ENCODE results near the gene ODAD2.

The ODAD2 gene

DNA sequence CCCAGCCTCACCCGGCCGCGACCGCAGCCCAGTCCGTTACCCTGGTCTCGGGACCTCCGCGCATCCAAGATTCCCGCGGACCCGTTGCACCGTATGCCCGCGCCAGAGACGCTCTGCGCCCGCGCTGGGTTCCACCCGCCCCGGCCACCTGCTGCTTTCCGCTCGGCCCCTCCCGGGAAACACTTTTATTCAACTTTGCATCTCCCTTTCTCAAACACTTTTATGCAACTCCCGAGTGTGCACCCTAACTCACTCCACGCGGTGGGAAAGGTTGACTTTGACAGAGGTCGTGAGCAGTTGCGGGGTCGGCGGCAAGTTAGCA is at the start of gene ODAD2:
ODAD2 (minus strand) TSS at position 126 of the 322 bp plus-strand sequence. CDS start 3,937 bp downstream, outside the sequence.
- no peak for TF ChIP-seq CTCF (conservative IDR thresholded peaks at IDR 0.05; ENCODE audit: low read length)
- peak within 1 kb of the TSS; percentile 68 for H3K4me3 ChIP-seq (ENCODE audit: low read length)
- DNase-seq (ENCODE audit: low read depth) = no peak

DNA sequence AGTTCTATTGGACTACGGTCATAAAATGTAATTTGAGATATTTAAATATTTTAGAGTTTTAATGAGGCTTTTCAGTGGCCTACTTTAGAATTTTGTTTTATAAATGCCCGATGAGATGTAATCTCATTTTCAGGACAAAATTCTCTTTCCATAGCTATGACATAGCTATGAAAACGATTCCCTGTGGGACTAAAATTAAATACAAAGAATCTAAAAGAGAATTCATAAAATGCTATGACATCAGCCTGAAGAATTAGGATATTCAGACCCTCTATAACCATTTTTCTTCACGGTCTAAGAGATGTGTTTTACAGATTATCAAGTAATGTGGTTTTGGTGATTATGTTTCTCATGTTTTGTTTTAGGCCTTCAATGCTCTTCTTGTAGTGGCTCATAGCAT is 48.2 kb upstream of the ODAD2 start:
- no peak overlapping the region for H3K4me3 ChIP-seq (ENCODE audit: low read length)
- peak; percentile 9 for DNase-seq (ENCODE audit: low read depth)
- no peak for TF ChIP-seq CTCF (conservative IDR thresholded peaks at IDR 0.05; ENCODE audit: low read length)

GRCh38 chr10:28046579-28046978 is 47.7 kb upstream of the ODAD2 start:
- no peak for DNase-seq (ENCODE audit: low read depth)
- H3K4me3 ChIP-seq (ENCODE audit: low read length) = no peak overlapping the region
- no peak for TF ChIP-seq CTCF (conservative IDR thresholded peaks at IDR 0.05; ENCODE audit: low read length)

- no peak for DNase-seq (ENCODE audit: low read depth)
- H3K4me3 ChIP-seq (ENCODE audit: low read length) = no peak overlapping the region
- TF ChIP-seq CTCF (conservative IDR thresholded peaks at IDR 0.05; ENCODE audit: low read length) = no peak
Measured at GRCh38 chr10:28043941-28044340, 45.1 kb upstream of the ODAD2 start.

DNA sequence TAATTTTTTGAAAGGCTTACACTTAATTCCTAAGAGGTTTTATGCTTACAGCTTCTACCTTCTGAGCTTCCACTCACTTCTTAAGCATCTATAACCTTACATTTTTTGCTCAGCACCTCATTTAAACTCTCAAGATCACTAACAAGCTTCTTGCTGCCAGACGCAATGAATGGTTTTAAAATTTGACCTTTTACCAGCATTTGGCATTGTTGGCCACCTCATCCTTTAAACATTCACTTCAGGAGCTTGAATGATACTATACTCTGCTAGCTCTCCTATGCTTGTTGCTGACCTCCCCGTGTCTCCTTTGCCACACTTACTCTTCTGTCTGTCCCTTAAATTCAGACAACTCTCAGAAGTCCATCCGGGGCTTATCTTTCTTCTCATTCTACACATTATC is 37.7 kb upstream of the ODAD2 start:
- TF ChIP-seq CTCF (conservative IDR thresholded peaks at IDR 0.05; ENCODE audit: low read length) = no peak
- DNase-seq (ENCODE audit: low read depth) = peak; percentile 49

GRCh38 chr10:28020993-28021982 is 22.4 kb upstream of the ODAD2 start:
- no peak for TF ChIP-seq CTCF (conservative IDR thresholded peaks at IDR 0.05; ENCODE audit: low read length)
- no peak for DNase-seq (ENCODE audit: low read depth)
- no peak overlapping the region for H3K4me3 ChIP-seq (ENCODE audit: low read length)

More for the DNA sequence above, 37.7 kb upstream of the ODAD2 start:
- H3K4me3 ChIP-seq (ENCODE audit: low read length) = no peak overlapping the region
